ENCODE data around the gene CA6.
"Not testable (repeated sequence)": the region's sequence is repeated elsewhere in the genome, so short reads cannot be mapped to it uniquely, and the experiment has no call there.

- TF ChIP-seq RARB (CRISPR knock-in tag; IDR thresholded peaks at IDR 0.05); HMGXB4 (CRISPR knock-in tag; IDR thresholded peaks at IDR 0.05; ENCODE audit: borderline replicate concordance); CTCF (IDR thresholded peaks at IDR 0.05); USF2 (IDR thresholded peaks at IDR 0.05); MAX (IDR thresholded peaks at IDR 0.05); HDAC2 (IDR thresholded peaks at IDR 0.05); JUN (IDR thresholded peaks at IDR 0.05); RAD21 (conservative IDR thresholded peaks at IDR 0.05 in 1 of 2, IDR thresholded peaks at IDR 0.05 in 1 of 2); SMC3 (IDR thresholded peaks at IDR 0.05); CHD2 (IDR thresholded peaks at IDR 0.05; ENCODE audit: low read length, partially characterized antibody); MYC (IDR thresholded peaks at IDR 0.05; ENCODE audit: borderline replicate concordance, low read length); POLR2A (IDR thresholded peaks at IDR 0.05; ENCODE audit: low read length); RFX5 (IDR thresholded peaks at IDR 0.05): not testable (repeated sequence)
Measured at GRCh38 chr1:8993962-8994675, 48.5 kb downstream of the CA6 start.

Data from A549 (cell line).